HepG2 (cell line): ENCODE measurements around the gene MMP28. TPM values are rescaled to one million over a fixed set of nuclear protein-coding genes. Genes with fewer than 3 reads are reported as not detected.

ENCODE experiments used
- ATAC-seq: fragments of 200-7000 bp; cut with Tn5 transposase; 3 replicates; pipeline ENCODE4 v1.9.1; 2020; ENCODE audit warnings: mild to moderate bottlenecking, moderate library complexity
- BruUV-seq: library from RNA; stranded (reverse); fragments of 400-500 nt; replicated peaks from 2 replicates; lab custom pipeline; 2021; lab: Mats Ljungman, UMichigan
- CTCF ChIA-PET: fragments of 300-600 bp; formaldehyde crosslinking; extraction: SDS; loops from one replicate; lab custom pipeline; 2021; ENCODE audit warnings: low total read pairs, inconsistent platforms, low intra/inter-chr PET ratio; lab: Yijun Ruan, JAX
- POLR2A ChIA-PET: fragments of 350-600 bp; sonication (Branson Sonifier 250); formaldehyde crosslinking; loops from one replicate; lab custom pipeline; 2020; ENCODE audit warnings: antibody characterized with exemption, inconsistent platforms; lab: Yijun Ruan, JAX
- DNase-seq: peaks from one replicate; pipeline ENCODE4 v3.0.0-alpha.2; 2015; ENCODE audit warnings: low spot score
- FAIRE-seq: peaks from 3 replicates; lab custom pipeline; 2011; peaks lifted over from hg19 to GRCh38; lab: Jason Lieb, UNC
- H2AFZ ChIP-seq: one replicate; pipeline ENCODE4 v1.6.1; 2011; ENCODE audit warnings: low read length, inconsistent platforms
- H3K27ac ChIP-seq: fragments of 300-600 bp; 3 replicates; pipeline ENCODE4 v1.8.0; 2011; ENCODE audit warnings: mixed run types, mild to moderate bottlenecking, mixed read lengths, low read length, inconsistent platforms; ENCODE audit not compliant: insufficient read depth; ENCODE audit errors: extremely low read length
- H3K27me3 ChIP-seq, 2 experiments: fragments of 200-600 bp in 1 of 2; 2 replicates in 1 of 2; 3 replicates in 1 of 2; pipeline versions ENCODE4 v1.6.0 to v1.8.0; 2011; ENCODE audit warnings: low read length in 2 of 2, mild to moderate bottlenecking in 2 of 2, moderate library complexity in 2 of 2, inconsistent platforms in 1 of 2; ENCODE audit not compliant: insufficient read depth in 2 of 2, control insufficient read depth in 1 of 2
- H3K36me3 ChIP-seq, 2 experiments: fragments of 200-600 bp in 1 of 2; replicated peaks in 1 of 2; 2 replicates in 1 of 2; 3 replicates in 1 of 2; pipeline versions ENCODE4 v1.5.1 to v1.8.0; 2011; ENCODE audit warnings: low read length in 2 of 2, inconsistent platforms in 1 of 2; ENCODE audit not compliant: insufficient read depth in 2 of 2, control insufficient read depth in 1 of 2
- H3K4me1 ChIP-seq: 2 replicates; pipeline ENCODE4 v1.5.1; 2012; ENCODE audit warnings: low read length, inconsistent platforms; ENCODE audit not compliant: insufficient read depth
- H3K4me2 ChIP-seq: 2 replicates; pipeline ENCODE4 v1.6.0; 2011; ENCODE audit warnings: low read depth, low read length, inconsistent platforms
- H3K4me3 ChIP-seq, 3 experiments: fragments of 200-600 bp in 1 of 3; sonication (generic), shearing (Covaris generic) in 1 of 3; replicated peaks in 1 of 3; 2 replicates each; pipeline ENCODE4 v1.5.1; 2011 to 2016; ENCODE audit warnings: low read length in 3 of 3, inconsistent platforms in 2 of 3, low read depth in 2 of 3, mild to moderate bottlenecking in 2 of 3, control low read depth in 1 of 3, mixed read lengths in 1 of 3; ENCODE audit not compliant: insufficient read depth in 1 of 3
- H3K79me2 ChIP-seq: one replicate; pipeline ENCODE4 v1.6.1; 2011; ENCODE audit warnings: low read length, inconsistent platforms; ENCODE audit not compliant: insufficient read depth
- H3K9ac ChIP-seq: 2 replicates; pipeline ENCODE4 v1.6.0; 2011; ENCODE audit warnings: mild to moderate bottlenecking, low read depth, low read length, inconsistent platforms; ENCODE audit not compliant: insufficient read depth
- H3K9me3 ChIP-seq: 2 replicates; pipeline ENCODE4 v1.5.1; 2012; ENCODE audit warnings: mild to moderate bottlenecking, low read length
- H4K20me1 ChIP-seq: 2 replicates; pipeline ENCODE4 v1.6.0; 2011; ENCODE audit warnings: inconsistent platforms, mild to moderate bottlenecking, low read length, moderate library complexity; ENCODE audit not compliant: insufficient read depth
- ARNTL ChIP-seq: sonication (generic); formaldehyde crosslinking; IDR thresholded peaks from 2 replicates; pipeline ENCODE4 v1.4.0; 2020; ENCODE audit warnings: mild to moderate bottlenecking, missing genetic modification reagents
- CAMTA2 ChIP-seq: sonication (generic); formaldehyde crosslinking; IDR thresholded peaks from 2 replicates; pipeline ENCODE4 v1.4.0; 2020; ENCODE audit warnings: mild to moderate bottlenecking, missing genetic modification reagents, borderline replicate concordance
- CREB1 ChIP-seq, 2 experiments: fragments of 450-650 bp in 1 of 2; IDR thresholded peaks; 2 replicates each; pipeline ENCODE4 v1.6.1; 2016 to 2017; ENCODE audit warnings: control low read depth in 1 of 2, mild to moderate bottlenecking in 1 of 2, missing compliant biosample characterization in 1 of 2, missing genetic modification characterization in 1 of 2
- PRDM15 ChIP-seq: sonication (generic); formaldehyde crosslinking; IDR thresholded peaks from 2 replicates; pipeline ENCODE4 v1.4.0; 2020; ENCODE audit warnings: missing genetic modification reagents
- SCMH1 ChIP-seq: sonication (generic); formaldehyde crosslinking; IDR thresholded peaks from 2 replicates; pipeline ENCODE4 v1.9.0; 2021; ENCODE audit warnings: missing genetic modification reagents, mild to moderate bottlenecking, borderline replicate concordance
- ZBTB42 ChIP-seq: sonication (generic); formaldehyde crosslinking; IDR thresholded peaks from 2 replicates; pipeline ENCODE4 v1.5.0; 2020; ENCODE audit warnings: mild to moderate bottlenecking, missing genetic modification reagents
- ZC3H4 ChIP-seq: sonication (generic); formaldehyde crosslinking; IDR thresholded peaks from 2 replicates; pipeline ENCODE4 v1.4.0; 2020; ENCODE audit warnings: missing genetic modification reagents, borderline replicate concordance
- ZNF550 ChIP-seq: sonication (generic); formaldehyde crosslinking; IDR thresholded peaks from 2 replicates; pipeline ENCODE4 v1.4.0; 2020; ENCODE audit warnings: mild to moderate bottlenecking, missing genetic modification reagents, borderline replicate concordance
- ZNF552 ChIP-seq: sonication (generic); formaldehyde crosslinking; IDR thresholded peaks from 2 replicates; pipeline ENCODE4 v1.9.0; 2022; ENCODE audit warnings: missing genetic modification reagents, mild to moderate bottlenecking, borderline replicate concordance
- ZNF572 ChIP-seq: sonication (generic); formaldehyde crosslinking; IDR thresholded peaks from 2 replicates; pipeline ENCODE4 v1.5.1; 2020; ENCODE audit warnings: mild to moderate bottlenecking, missing genetic modification reagents
- ZSCAN30 ChIP-seq: sonication (generic); formaldehyde crosslinking; IDR thresholded peaks from 2 replicates; pipeline ENCODE4 v1.5.0; 2020; ENCODE audit warnings: mild to moderate bottlenecking, missing genetic modification reagents
- ZSCAN31 ChIP-seq: sonication (generic); formaldehyde crosslinking; IDR thresholded peaks from 2 replicates; pipeline ENCODE4 v1.5.0; 2020; ENCODE audit warnings: low read depth, mild to moderate bottlenecking, missing genetic modification reagents
- WGBS: methylation state at CpG from one replicate; pipeline ENCODE4 v1.1.6; 2017; ENCODE audit warnings: low lambda C conversion rate; 5-methylcytosine and 5-hydroxymethylcytosine counted together
- in situ Hi-C: cut with HindIII; loops from 2 replicates; pipeline ENCODE4 v1.10.0; 2017; ENCODE audit warnings: low pct_unique_long_range_greater_than_20kb; ENCODE audit not compliant: extremely low pct_ligation_motif_present
- intact Hi-C: fragments of 100-400 bp; cut with micrococcal nuclease; formaldehyde crosslinking; loops from one replicate; pipeline ENCODE4 v1.10.0; 2022; ENCODE audit not compliant: unreplicated experiment
- polyA plus RNA-seq, 8 experiments: library from polyadenylated mRNA; depleted of rRNA in 3 of 8; stranded (reverse) in 7 of 8; unstranded in 1 of 8; fragments of >200 nt; fragmentation: Illumina TruSeq in 4 of 8; extraction: Trizol in 4 of 8; gene quantifications; 2 replicates each; pipeline versions ENCODE4 v1.2.1 to v1.2.3, GENCODE V29; 2011 to 2016; ENCODE audit warnings: low read depth in 4 of 8, missing spikeins in 1 of 8, mixed read lengths in 1 of 8; ENCODE audit not compliant: insufficient read depth in 1 of 8
- total RNA-seq, 5 experiments: library from RNA; depleted of rRNA; stranded (reverse); fragments of >200 nt; fragmentation: Illumina TruSeq; extraction: Trizol; gene quantifications; 2 replicates each; pipeline ENCODE4 v1.2.3, GENCODE V29; 2016; ENCODE audit warnings: low read depth in 1 of 5

Gene MMP28
- total and polyA plus RNA-seq, 2 of the 13 experiments (the other 11 are each of a cell fraction or from before 2014, with no cell fraction given), result not detected

- H3K27ac ChIP-seq, result no peak overlapping the region
- CTCF ChIA-PET, result no interaction called here
- TF ChIP-seq ZNF572 (CRISPR knock-in tag) (no peak), CAMTA2 (no peak), PRDM15 (CRISPR knock-in tag) (no peak), ZSCAN30 (CRISPR knock-in tag) (no peak), ZSCAN31 (CRISPR knock-in tag) (no peak), ARNTL (CRISPR knock-in tag) (no peak), CREB1 (IDR thresholded peaks at IDR 0.05) (no peak), CREB1 (CRISPR knock-in tag; IDR thresholded peaks at IDR 0.05) (no peak), ZNF552 (CRISPR knock-in tag) (no peak), ZC3H4 (CRISPR knock-in tag) (no peak), ZBTB42 (CRISPR knock-in tag) (no peak), ZNF550 (CRISPR knock-in tag) (no peak), SCMH1 (CRISPR knock-in tag) (no peak)
Observed at GRCh38 chr17:35775039-35775438, 20.4 kb downstream of the MMP28 start.

More at GRCh38 chr17:35775039-35775438, 20.4 kb downstream of the MMP28 start:
- peaks cover 1 to 55% of the 10 kb centered on the region in 2 experiments; a peak in 3 of 5 replicates for H3K27me3 ChIP-seq
- in situ Hi-C loops, result no loop called here
- DNase-seq (no peak), ATAC-seq (no peak), FAIRE-seq (no peak)
- no peak overlapping the region for H2AFZ ChIP-seq
- no peaks in the 10 kb centered on the region for H4K20me1 ChIP-seq
- no peaks in the 10 kb centered on the region for H3K79me2 ChIP-seq
- H3K9ac ChIP-seq, result no peak overlapping the region
- POLR2A ChIA-PET, result interaction anchor here (0.7 kb wide), 1 partner anchor 34 kb away, joined by 3 read pairs; the partner anchor contains the start of gene TAF15
- no peak overlapping the region for H3K4me3 ChIP-seq
- H3K4me1 ChIP-seq, result no peaks in the 10 kb centered on the region
- H3K36me3 ChIP-seq, result no peaks in the 10 kb centered on the region
- no peaks in the 10 kb centered on the region for H3K9me3 ChIP-seq
- BruUV-seq, result no TSS peak
- WGBS, result 21% methylated on average over 5 of the region's 5 CpGs
- H3K4me2 ChIP-seq, result no peak overlapping the region
- intact Hi-C loops, result no loop called here
